Stomach (tissue), 4 donors: ENCODE results near the gene SMIM11.
A peak's percentile ranks its signal among the peaks of the same experiment; 100 is the strongest.

Experiments used
- EP300 ChIP-seq: sonication (generic); formaldehyde crosslinking; IDR thresholded peaks from one replicate; pipeline ENCODE4 v1.6.1; 2017; ENCODE audit warnings: antibody characterized with exemption
- POLR2AphosphoS5 ChIP-seq, 3 donors: sonication (generic); formaldehyde crosslinking; IDR thresholded peaks; one replicate each; pipeline ENCODE4 v1.6.1; 2016; ENCODE audit warnings: antibody characterized with exemption in 3 of 3
- TF ChIP-seq, protein P1 (sequence below), 7 experiments: fragments of 450-650 bp in 4 of 7; fragments of 200-600 bp in 3 of 7; sonication (generic) in 3 of 7; IDR thresholded peaks; one replicate each; pipeline ENCODE4 v1.5.1; 2016 to 2019; ENCODE audit warnings: antibody characterized with exemption in 7 of 7, control low read depth in 2 of 7, mild to moderate bottlenecking in 1 of 7

DNA sequence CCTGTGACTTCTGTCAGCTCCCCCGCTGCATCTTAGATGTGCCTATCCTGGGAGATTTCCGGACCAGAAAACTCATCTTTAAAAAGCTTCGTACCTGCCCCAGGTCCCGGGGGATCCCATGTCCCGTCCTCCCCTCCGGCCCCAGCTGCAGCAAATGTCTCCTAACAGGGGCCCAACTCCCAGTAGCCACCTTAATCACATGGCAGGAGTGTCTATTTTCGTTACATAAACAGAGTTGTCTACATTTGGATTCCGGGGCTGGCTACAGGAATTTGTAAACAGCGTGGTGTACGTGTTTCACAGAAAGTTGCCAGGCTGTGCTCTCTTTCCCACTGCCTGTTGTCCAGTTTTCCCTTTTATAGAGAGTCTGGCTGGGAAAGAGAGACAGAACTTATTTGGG lies 29.4 kb upstream of the SMIM11 start:
- TF ChIP-seq, protein P1, sequence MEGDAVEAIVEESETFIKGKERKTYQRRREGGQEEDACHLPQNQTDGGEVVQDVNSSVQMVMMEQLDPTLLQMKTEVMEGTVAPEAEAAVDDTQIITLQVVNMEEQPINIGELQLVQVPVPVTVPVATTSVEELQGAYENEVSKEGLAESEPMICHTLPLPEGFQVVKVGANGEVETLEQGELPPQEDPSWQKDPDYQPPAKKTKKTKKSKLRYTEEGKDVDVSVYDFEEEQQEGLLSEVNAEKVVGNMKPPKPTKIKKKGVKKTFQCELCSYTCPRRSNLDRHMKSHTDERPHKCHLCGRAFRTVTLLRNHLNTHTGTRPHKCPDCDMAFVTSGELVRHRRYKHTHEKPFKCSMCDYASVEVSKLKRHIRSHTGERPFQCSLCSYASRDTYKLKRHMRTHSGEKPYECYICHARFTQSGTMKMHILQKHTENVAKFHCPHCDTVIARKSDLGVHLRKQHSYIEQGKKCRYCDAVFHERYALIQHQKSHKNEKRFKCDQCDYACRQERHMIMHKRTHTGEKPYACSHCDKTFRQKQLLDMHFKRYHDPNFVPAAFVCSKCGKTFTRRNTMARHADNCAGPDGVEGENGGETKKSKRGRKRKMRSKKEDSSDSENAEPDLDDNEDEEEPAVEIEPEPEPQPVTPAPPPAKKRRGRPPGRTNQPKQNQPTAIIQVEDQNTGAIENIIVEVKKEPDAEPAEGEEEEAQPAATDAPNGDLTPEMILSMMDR (IDR thresholded peaks at IDR 0.05), result no peak
- peak in 2 of 3 donors; percentile 26 to 52 for TF ChIP-seq POLR2AphosphoS5 (IDR thresholded peaks at IDR 0.05)
- TF ChIP-seq EP300, result no peak
